HG02610 (cell line): Measurements from ENCODE around the gene BRSK2.

Experiments used
- ATAC-seq: cut with Tn5 transposase; IDR thresholded peaks from one replicate; pipeline ENCODE4 v1.9.1; 2021; ENCODE audit warnings: mild to moderate bottlenecking, moderate library complexity; ENCODE audit not compliant: unreplicated experiment

The BRSK2 gene

GRCh38 chr11:1449490-1450243 is 59.9 kb downstream of the BRSK2 start:
- ATAC-seq, result no peak

- ATAC-seq, result no peak
These were observed 60.7 kb downstream of the BRSK2 start for GRCh38 chr11:1450344-1450875.

GRCh38 chr11:1450949-1451710 is 61.4 kb downstream of the BRSK2 start:
- no peak for ATAC-seq

GRCh38 chr11:1451781-1452470 is 62.2 kb downstream of the BRSK2 start:
- no peak for ATAC-seq

GRCh38 chr11:1452744-1453143 is 63.0 kb downstream of the BRSK2 start:
- ATAC-seq, result no peak

GRCh38 chr11:1453611-1454034 is 63.9 kb downstream of the BRSK2 start:
- no peak for ATAC-seq

- ATAC-seq, result no peak
These were observed 64.8 kb downstream of the BRSK2 start for GRCh38 chr11:1454576-1454975.

- ATAC-seq, result no peak
These were observed 65.5 kb downstream of the BRSK2 start for GRCh38 chr11:1455032-1455762.

GRCh38 chr11:1455763-1456060 is 66.0 kb downstream of the BRSK2 start:
- no peak for ATAC-seq

- no peak for ATAC-seq
These were observed 66.4 kb downstream of the BRSK2 start for GRCh38 chr11:1456176-1456575.

- ATAC-seq, result no peak
These were observed 67.0 kb downstream of the BRSK2 start for GRCh38 chr11:1456596-1457325.

GRCh38 chr11:1457326-1457680 is 67.6 kb downstream of the BRSK2 start:
- no peak for ATAC-seq

- ATAC-seq, result no peak
These were observed 68.1 kb downstream of the BRSK2 start for GRCh38 chr11:1457856-1458255.

GRCh38 chr11:1458340-1459218 is 68.8 kb downstream of the BRSK2 start:
- no peak for ATAC-seq

- ATAC-seq, result no peak
These were observed 69.5 kb downstream of the BRSK2 start for GRCh38 chr11:1459219-1459575.

- no peak for ATAC-seq
These were observed 70.1 kb downstream of the BRSK2 start for GRCh38 chr11:1459764-1460395.

- ATAC-seq, result no peak
These were observed 70.8 kb downstream of the BRSK2 start for GRCh38 chr11:1460396-1460985.

- no peak for ATAC-seq
These were observed 71.5 kb downstream of the BRSK2 start for GRCh38 chr11:1460986-1461825.
